ENCODE measurements around the gene TSR2.

GRCh38 chrX:54452920-54453319 lies 12.7 kb downstream of the TSR2 start:
- no peak for TF ChIP-seq CTCF (IDR thresholded peaks at IDR 0.05; ENCODE audit: low read depth, low read length)
- no peak for TF ChIP-seq EZH2phosphoT487 (IDR thresholded peaks at IDR 0.05; ENCODE audit: low read depth)

Measured in OCI-LY3 (cell line).